Neutrophil (primary cell): ENCODE results near the gene LRRC75A.

ENCODE experiments used
- H3K27ac ChIP-seq: fragments of 200-600 bp; sonication (generic); 2 replicates; pipeline ENCODE4 v1.5.1; 2016; ENCODE audit warnings: mild to moderate bottlenecking, moderate library complexity
- H3K27me3 ChIP-seq: fragments of 200-600 bp; sonication (generic); 2 replicates; pipeline ENCODE4 v1.6.0; 2016; ENCODE audit warnings: mild to moderate bottlenecking
- H3K36me3 ChIP-seq: fragments of 200-600 bp; sonication (generic); 2 replicates; pipeline ENCODE4 v1.5.1; 2017
- H3K4me1 ChIP-seq, 2 experiments: fragments of 200-600 bp in 1 of 2; sonication (generic) in 1 of 2; 1 replicate in 1 of 2; 2 replicates in 1 of 2; pipeline versions ENCODE4 v1.5.1 to v1.6.1; 2013 to 2016; ENCODE audit warnings: low read depth in 1 of 2, low read length in 1 of 2, mild to moderate bottlenecking in 1 of 2, moderate library complexity in 1 of 2; ENCODE audit not compliant: control insufficient read depth in 1 of 2, insufficient read depth in 1 of 2
- H3K4me3 ChIP-seq, 2 experiments: fragments of 200-600 bp in 1 of 2; sonication (generic) in 1 of 2; 1 replicate in 1 of 2; 2 replicates in 1 of 2; pipeline ENCODE4 v1.5.1; 2013 to 2016; ENCODE audit warnings: low read depth in 1 of 2, low read length in 1 of 2, mild to moderate bottlenecking in 1 of 2, moderate library complexity in 1 of 2
- H3K9me3 ChIP-seq: fragments of 200-600 bp; sonication (generic); 2 replicates; pipeline ENCODE4 v1.5.1; 2016
- CTCF ChIP-seq: fragments of 200-600 bp; sonication (generic); IDR thresholded peaks from 2 replicates; pipeline ENCODE4 v1.5.1; 2016; ENCODE audit warnings: antibody characterized with exemption

Gene LRRC75A

GRCh38 chr17:16488186-16488967 lies 3.6 kb downstream of the LRRC75A start:
- TF ChIP-seq CTCF: no peak
- Histone ChIP-seq H3K36me3 (peaks cover 2% of the 10 kb centered on the region), H3K9me3 (no peaks in the 10 kb centered on the region), H3K27me3 (peaks cover 24% of the 10 kb centered on the region), H3K4me1 (peaks cover 20 to 24% of the 10 kb centered on the region in 2 experiments), H3K4me3 (no peak overlapping the region), H3K27ac (no peak overlapping the region)

GRCh38 chr17:16486373-16487250 lies 5.4 kb downstream of the LRRC75A start:
- no peak for TF ChIP-seq CTCF
- H3K4me3 ChIP-seq: no peak overlapping the region
- H3K4me1 ChIP-seq: peaks cover 14 to 17% of the 10 kb centered on the region in 2 experiments

GRCh38 chr17:16484445-16485175 lies 7.4 kb downstream of the LRRC75A start:
- Histone ChIP-seq H3K27ac (no peak overlapping the region), H3K9me3 (no peaks in the 10 kb centered on the region), H3K27me3 (no peaks in the 10 kb centered on the region), H3K4me1 (no peaks in the 10 kb centered on the region), H3K36me3 (peaks cover 11% of the 10 kb centered on the region), H3K4me3 (no peak overlapping the region)
- TF ChIP-seq CTCF: no peak

More at GRCh38 chr17:16486373-16487250, 5.4 kb downstream of the LRRC75A start:
- Histone ChIP-seq H3K36me3 (peaks cover 11% of the 10 kb centered on the region), H3K27ac (no peak overlapping the region), H3K9me3 (no peaks in the 10 kb centered on the region), H3K27me3 (peaks cover 12% of the 10 kb centered on the region)

GRCh38 chr17:16483021-16483645 lies 8.9 kb downstream of the LRRC75A start:
- TF ChIP-seq CTCF: no peak
- no peaks in the 10 kb centered on the region for H3K9me3 ChIP-seq
- no peaks in the 10 kb centered on the region for H3K27me3 ChIP-seq
- H3K4me1 ChIP-seq: no peaks in the 10 kb centered on the region
- no peak overlapping the region for H3K27ac ChIP-seq
- peaks cover 11% of the 10 kb centered on the region for H3K36me3 ChIP-seq
- no peak overlapping the region for H3K4me3 ChIP-seq

GRCh38 chr17:16482253-16482652 lies 9.7 kb downstream of the LRRC75A start:
- H3K4me1 ChIP-seq: no peaks in the 10 kb centered on the region
- no peaks in the 10 kb centered on the region for H3K9me3 ChIP-seq
- no peak for TF ChIP-seq CTCF
- H3K4me3 ChIP-seq: no peak overlapping the region
- no peaks in the 10 kb centered on the region for H3K27me3 ChIP-seq
- peaks cover 11% of the 10 kb centered on the region for H3K36me3 ChIP-seq
- H3K27ac ChIP-seq: no peak overlapping the region
